Measurements from ENCODE around the gene CIITA.

DNA sequence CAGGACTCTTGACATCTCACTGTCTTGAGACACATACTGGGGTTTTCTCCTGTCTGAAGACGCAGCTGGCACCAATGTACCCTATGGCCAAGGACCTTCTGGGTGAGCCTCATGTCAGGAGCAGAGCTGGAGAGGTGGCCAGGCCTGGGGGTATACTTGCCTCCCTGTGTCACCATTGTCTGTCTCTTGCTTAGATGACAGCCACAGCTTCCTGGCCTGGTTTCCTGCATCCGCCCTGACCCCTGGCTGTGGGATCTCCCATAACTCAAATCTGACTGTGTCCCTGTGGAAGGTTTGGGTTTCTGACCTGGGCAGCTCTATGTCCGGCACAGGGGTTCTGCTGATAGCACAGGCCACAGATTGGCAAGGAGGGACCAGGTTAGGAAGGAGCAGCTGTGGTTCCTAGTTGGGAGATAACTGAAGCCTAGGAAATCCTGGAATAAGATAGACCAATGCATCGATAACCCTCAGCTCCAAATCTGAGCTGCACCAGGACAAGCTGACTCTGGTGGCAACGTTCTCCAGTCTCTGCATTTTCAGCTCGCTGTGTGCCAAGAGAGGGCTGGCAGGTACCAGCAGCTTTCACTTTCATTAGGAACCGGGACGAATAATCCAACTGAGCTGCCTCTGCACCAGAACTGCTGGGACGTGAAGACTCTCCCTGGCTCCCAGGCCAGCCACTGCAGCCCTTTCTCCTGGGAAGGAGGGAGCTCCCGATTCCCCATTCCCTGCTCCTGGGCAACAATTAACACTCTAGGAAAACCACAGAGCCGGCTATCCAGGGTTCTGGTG is 60.3 kb downstream of the CIITA start:
- TF ChIP-seq, protein P1, sequence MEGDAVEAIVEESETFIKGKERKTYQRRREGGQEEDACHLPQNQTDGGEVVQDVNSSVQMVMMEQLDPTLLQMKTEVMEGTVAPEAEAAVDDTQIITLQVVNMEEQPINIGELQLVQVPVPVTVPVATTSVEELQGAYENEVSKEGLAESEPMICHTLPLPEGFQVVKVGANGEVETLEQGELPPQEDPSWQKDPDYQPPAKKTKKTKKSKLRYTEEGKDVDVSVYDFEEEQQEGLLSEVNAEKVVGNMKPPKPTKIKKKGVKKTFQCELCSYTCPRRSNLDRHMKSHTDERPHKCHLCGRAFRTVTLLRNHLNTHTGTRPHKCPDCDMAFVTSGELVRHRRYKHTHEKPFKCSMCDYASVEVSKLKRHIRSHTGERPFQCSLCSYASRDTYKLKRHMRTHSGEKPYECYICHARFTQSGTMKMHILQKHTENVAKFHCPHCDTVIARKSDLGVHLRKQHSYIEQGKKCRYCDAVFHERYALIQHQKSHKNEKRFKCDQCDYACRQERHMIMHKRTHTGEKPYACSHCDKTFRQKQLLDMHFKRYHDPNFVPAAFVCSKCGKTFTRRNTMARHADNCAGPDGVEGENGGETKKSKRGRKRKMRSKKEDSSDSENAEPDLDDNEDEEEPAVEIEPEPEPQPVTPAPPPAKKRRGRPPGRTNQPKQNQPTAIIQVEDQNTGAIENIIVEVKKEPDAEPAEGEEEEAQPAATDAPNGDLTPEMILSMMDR (IDR thresholded peaks at IDR 0.05): no peak
- no peak for TF ChIP-seq EP300 (IDR thresholded peaks at IDR 0.05)
- no peak for TF ChIP-seq POLR2A (IDR thresholded peaks at IDR 0.05)
- no peak for TF ChIP-seq POLR2AphosphoS5 (IDR thresholded peaks at IDR 0.05)

Data from stomach (tissue), 4 donors.